NB4 (cell line): ENCODE measurements around the gene COMMD1.

Experiments
- DNase-seq: peaks from one replicate; pipeline ENCODE4 v3.0.0; 2010; ENCODE audit warnings: low read depth
- H3K4me3 ChIP-seq: one replicate; pipeline ENCODE4 v1.5.1; 2011; ENCODE audit warnings: mild to moderate bottlenecking, low read depth, low read length, moderate library complexity
- CTCF ChIP-seq: IDR thresholded peaks from one replicate; pipeline ENCODE4 v1.5.1; 2012; ENCODE audit warnings: low read depth, low read length
- MAX ChIP-seq: IDR thresholded peaks from 2 replicates; pipeline ENCODE4 v1.6.1; 2011; ENCODE audit warnings: low read depth, low read length
- MYC ChIP-seq: IDR thresholded peaks from 2 replicates; pipeline ENCODE4 v1.6.1; 2011; ENCODE audit warnings: low read depth, low read length
- POLR2A ChIP-seq: IDR thresholded peaks from 2 replicates; pipeline ENCODE4 v1.6.1; 2011; ENCODE audit warnings: mild to moderate bottlenecking; ENCODE audit not compliant: insufficient read length; ENCODE audit errors: extremely low read depth

COMMD1 gene

GRCh38 chr2:62147610-62148301, 242.3 kb downstream of the COMMD1 start:
- no peak overlapping the region for H3K4me3 ChIP-seq
- DNase-seq, result no peak
- no peak for TF ChIP-seq MYC
- TF ChIP-seq CTCF, result no peak
- no peak for TF ChIP-seq MAX

- TF ChIP-seq MYC (no peak), POLR2A (no peak), CTCF (no peak), MAX (no peak)
- DNase-seq, result peak; percentile 73
- H3K4me3 ChIP-seq, result no peak overlapping the region
Observed at GRCh38 chr2:62149708-62150107, 244.2 kb downstream of the COMMD1 start.

- no peak for DNase-seq
- H3K4me3 ChIP-seq, result no peak overlapping the region
- no peak for TF ChIP-seq MAX
- no peak for TF ChIP-seq POLR2A
- no peak for TF ChIP-seq MYC
- no peak for TF ChIP-seq CTCF
Observed at GRCh38 chr2:62150597-62151305, 245.3 kb downstream of the COMMD1 start.

- H3K4me3 ChIP-seq, result no peak overlapping the region
- TF ChIP-seq CTCF, result no peak
- no peak for TF ChIP-seq MAX
- no peak for TF ChIP-seq MYC
- TF ChIP-seq POLR2A, result no peak
- DNase-seq, result no peak
Observed at GRCh38 chr2:62151306-62151638, 245.8 kb downstream of the COMMD1 start.

- H3K4me3 ChIP-seq, result no peak overlapping the region
- DNase-seq, result no peak
- TF ChIP-seq MYC (no peak), MAX (no peak), POLR2A (no peak), CTCF (no peak)
Observed at GRCh38 chr2:62152000-62152399, 246.5 kb downstream of the COMMD1 start.

GRCh38 chr2:62156861-62157496, 251.5 kb downstream of the COMMD1 start:
- H3K4me3 ChIP-seq, result no peak overlapping the region
- TF ChIP-seq MYC, result no peak
- TF ChIP-seq CTCF, result no peak
- TF ChIP-seq POLR2A, result no peak
- DNase-seq, result no peak
